Left ventricle myocardium superior (tissue), 1 donor: ENCODE data around the gene CACNA1G. TPM values are rescaled to one million over a fixed set of nuclear protein-coding genes. Genes with fewer than 3 reads are reported as not detected.
A peak's percentile ranks its signal among the peaks of the same experiment; 100 is the strongest.

Experiments used
- ATAC-seq: fragments of 200-7000 bp; cut with Tn5 transposase; one replicate; pipeline ENCODE4 v1.9.1; 2020; ENCODE audit warnings: mild to moderate bottlenecking, moderate library complexity
- DNase-seq: peaks from one replicate; pipeline ENCODE4 v3.0.0-alpha.2; 2020
- intact Hi-C: fragments of 100-400 bp; cut with micrococcal nuclease; formaldehyde crosslinking; loops from one replicate; pipeline ENCODE4 v1.11.0; 2022
- total RNA-seq: library from RNA; stranded (reverse); fragmentation: NEBNext Ultra II Directional; extraction: Animal tissue kit (Norgen Biotek cat#: 25700); gene quantifications from one replicate; pipeline ENCODE4 v1.2.1, GENCODE V29; 2021
- donor health status: DM: no; HTN: yes; CAD: no; lungs with severe emphysema.

The CACNA1G gene
- total RNA-seq, 1 donor from 2014 or later = 0.25 TPM

DNA sequence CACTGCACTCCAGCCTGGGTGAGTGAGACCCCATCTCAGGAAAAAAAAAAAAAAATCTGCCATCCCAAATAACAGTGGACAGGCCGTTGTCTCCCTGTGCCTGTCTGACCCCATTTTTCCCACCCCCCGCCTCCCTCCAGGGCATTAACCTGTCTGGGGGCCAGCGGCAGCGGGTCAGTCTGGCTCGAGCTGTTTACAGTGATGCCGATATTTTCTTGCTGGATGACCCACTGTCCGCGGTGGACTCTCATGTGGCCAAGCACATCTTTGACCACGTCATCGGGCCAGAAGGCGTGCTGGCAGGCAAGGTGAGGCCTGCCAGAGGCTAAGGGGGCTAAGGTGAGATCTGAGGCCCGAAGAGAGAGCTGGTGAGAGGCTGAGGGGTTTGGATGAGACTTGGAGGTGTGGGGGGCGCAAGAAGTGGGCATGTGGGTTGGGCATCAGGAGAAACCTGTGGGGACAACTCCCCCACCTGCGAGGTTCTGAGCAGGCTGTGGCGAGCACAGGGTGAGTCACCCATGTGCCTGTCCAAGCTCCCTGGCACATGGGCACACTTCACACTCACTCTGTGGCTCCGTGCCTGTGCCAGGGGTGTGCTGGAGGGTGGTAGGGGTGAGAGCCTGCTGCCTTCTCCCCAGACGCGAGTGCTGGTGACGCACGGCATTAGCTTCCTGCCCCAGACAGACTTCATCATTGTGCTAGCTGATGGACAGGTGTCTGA is 112.5 kb downstream of the CACNA1G start:
- DNase-seq = peak; percentile 59
- intact Hi-C loops = no loop called here

DNA sequence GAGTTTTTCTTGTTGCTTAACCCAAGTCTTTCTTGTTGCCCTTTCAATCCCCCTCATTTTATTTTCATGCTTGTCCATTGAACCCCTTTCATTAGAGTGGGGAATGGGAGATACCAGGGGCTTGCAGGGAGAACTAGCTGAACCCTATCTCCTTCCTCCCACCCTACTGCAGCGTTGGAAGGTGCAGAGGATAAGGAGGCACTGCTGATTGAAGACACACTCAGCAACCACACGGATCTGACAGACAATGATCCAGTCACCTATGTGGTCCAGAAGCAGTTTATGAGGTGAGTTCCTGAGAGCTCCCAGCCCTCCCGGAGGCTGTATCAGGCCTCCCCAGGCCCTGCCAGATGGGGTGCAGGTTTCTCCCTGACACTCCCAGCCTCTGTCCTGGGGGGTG is 114.7 kb downstream of the CACNA1G start:
- DNase-seq (no peak), ATAC-seq (no peak)
- intact Hi-C loops = no loop called here

More for the DNA sequence above, 112.5 kb downstream of the CACNA1G start:
- peak; percentile 94 for ATAC-seq

DNA sequence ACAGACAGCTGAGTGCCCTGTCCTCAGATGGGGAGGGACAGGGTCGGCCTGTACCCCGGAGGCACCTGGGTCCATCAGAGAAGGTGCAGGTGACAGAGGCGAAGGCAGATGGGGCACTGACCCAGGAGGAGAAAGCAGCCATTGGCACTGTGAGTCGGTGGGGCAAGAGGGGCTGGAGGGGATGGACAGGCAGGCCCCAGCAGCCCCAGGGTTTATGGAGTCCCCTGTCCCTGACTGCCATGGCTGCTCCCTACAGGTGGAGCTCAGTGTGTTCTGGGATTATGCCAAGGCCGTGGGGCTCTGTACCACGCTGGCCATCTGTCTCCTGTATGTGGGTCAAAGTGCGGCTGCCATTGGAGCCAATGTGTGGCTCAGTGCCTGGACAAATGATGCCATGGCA is 115.1 kb downstream of the CACNA1G start:
- DNase-seq (no peak), ATAC-seq (peak; percentile 51)
- intact Hi-C loops = no loop called here

DNA sequence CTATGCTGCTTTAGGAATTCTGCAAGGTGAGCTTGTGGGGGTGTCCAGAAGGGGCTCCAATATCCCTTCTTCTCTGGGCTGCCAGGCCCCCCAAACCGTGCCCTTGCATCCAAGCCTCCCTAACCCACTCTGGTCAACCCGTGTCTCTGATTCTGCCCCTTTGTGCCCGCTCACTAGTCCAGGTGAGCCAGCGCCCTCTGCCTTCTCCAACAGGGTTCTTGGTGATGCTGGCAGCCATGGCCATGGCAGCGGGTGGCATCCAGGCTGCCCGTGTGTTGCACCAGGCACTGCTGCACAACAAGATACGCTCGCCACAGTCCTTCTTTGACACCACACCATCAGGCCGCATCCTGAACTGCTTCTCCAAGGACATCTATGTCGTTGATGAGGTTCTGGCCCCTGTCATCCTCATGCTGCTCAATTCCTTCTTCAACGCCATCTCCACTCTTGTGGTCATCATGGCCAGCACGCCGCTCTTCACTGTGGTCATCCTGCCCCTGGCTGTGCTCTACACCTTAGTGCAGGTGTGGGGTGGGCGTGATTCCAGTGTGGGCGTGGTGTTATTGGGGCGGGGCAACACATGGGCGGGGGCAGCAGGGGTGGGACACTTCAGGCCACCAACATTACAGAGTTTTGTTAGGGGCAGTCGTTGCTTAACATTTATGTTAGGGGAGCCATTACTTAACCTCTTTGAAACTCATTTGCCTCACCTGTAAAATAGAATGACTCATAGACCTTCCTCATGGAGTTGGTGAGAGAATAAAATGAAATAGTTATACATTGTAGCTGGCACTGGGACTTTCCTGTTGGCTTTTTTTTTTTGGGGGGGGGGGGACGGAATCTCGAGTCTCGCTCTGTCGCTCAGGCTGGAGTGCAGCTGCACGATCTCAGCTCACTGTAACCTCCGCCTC is 115.8 kb downstream of the CACNA1G start:
- no peak for ATAC-seq
- intact Hi-C loops = no loop called here
- no peak for DNase-seq

Other genes starting within 250 kb of the CACNA1G start
- 18.0 TPM for gene XYLT2, start 214.6 kb upstream of the CACNA1G start, total RNA-seq
- 79.3 TPM for gene MRPL27, start 187.5 kb upstream of the CACNA1G start, total RNA-seq
- 0.35 TPM for gene EME1, start 187.5 kb upstream of the CACNA1G start, total RNA-seq
- gene LRRC59, start 163.2 kb upstream of the CACNA1G start, total RNA-seq = 22.8 TPM
- 22.5 TPM for gene ACSF2, start 134.5 kb upstream of the CACNA1G start, total RNA-seq
- 0.32 TPM for gene CHAD, start 91.8 kb upstream of the CACNA1G start, total RNA-seq
- 55.9 TPM for gene RSAD1, start 81.9 kb upstream of the CACNA1G start, total RNA-seq
- 0.55 TPM for gene MYCBPAP, start 52.3 kb upstream of the CACNA1G start, total RNA-seq
- gene EPN3, start 28.0 kb upstream of the CACNA1G start, total RNA-seq = 33.4 TPM
- gene SPATA20, start 13.5 kb upstream of the CACNA1G start, total RNA-seq = 68.7 TPM
- gene ABCC3, start 74.2 kb downstream of the CACNA1G start, total RNA-seq = 0.37 TPM
- gene ANKRD40, start 147.2 kb downstream of the CACNA1G start, total RNA-seq = 54.4 TPM
- 53.3 TPM for gene LUC7L3, start 158.9 kb downstream of the CACNA1G start, total RNA-seq
- not detected for gene ANKRD40CL, start 206.8 kb downstream of the CACNA1G start, total RNA-seq